SU-DHL-6 (cell line): ENCODE data around the gene DEDD.

Experiments
- EZH2phosphoT487 ChIP-seq: fragments of 200-600 bp; sonication (generic), shearing (Covaris generic); conservative IDR thresholded peaks from 2 replicates; pipeline ENCODE4 v1.6.1; 2018; ENCODE audit warnings: mild to moderate bottlenecking, antibody characterized with exemption, low read length, moderate library complexity, mixed read lengths
- TF ChIP-seq, protein P1 (sequence below): fragments of 200-600 bp; sonication (generic); IDR thresholded peaks from one replicate; pipeline ENCODE4 v1.5.1; 2017; ENCODE audit warnings: antibody characterized with exemption, mild to moderate bottlenecking, low read length, moderate library complexity; ENCODE audit not compliant: insufficient read depth, poor library complexity, severe bottlenecking

GRCh38 chr1:161077426-161077825, 55.0 kb downstream of the DEDD start:
- TF ChIP-seq, protein P1, sequence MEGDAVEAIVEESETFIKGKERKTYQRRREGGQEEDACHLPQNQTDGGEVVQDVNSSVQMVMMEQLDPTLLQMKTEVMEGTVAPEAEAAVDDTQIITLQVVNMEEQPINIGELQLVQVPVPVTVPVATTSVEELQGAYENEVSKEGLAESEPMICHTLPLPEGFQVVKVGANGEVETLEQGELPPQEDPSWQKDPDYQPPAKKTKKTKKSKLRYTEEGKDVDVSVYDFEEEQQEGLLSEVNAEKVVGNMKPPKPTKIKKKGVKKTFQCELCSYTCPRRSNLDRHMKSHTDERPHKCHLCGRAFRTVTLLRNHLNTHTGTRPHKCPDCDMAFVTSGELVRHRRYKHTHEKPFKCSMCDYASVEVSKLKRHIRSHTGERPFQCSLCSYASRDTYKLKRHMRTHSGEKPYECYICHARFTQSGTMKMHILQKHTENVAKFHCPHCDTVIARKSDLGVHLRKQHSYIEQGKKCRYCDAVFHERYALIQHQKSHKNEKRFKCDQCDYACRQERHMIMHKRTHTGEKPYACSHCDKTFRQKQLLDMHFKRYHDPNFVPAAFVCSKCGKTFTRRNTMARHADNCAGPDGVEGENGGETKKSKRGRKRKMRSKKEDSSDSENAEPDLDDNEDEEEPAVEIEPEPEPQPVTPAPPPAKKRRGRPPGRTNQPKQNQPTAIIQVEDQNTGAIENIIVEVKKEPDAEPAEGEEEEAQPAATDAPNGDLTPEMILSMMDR = no peak
- no peak for TF ChIP-seq EZH2phosphoT487
